ENCODE data around the gene EPN2.
"Not testable (repeated sequence)": the region's sequence is repeated elsewhere in the genome, so short reads cannot be mapped to it uniquely, and the experiment has no call there.

EPN2 gene

GRCh38 chr17:19343256-19343630, 106.1 kb downstream of the EPN2 start:
- in situ Hi-C loops (cut with MboI; ENCODE audit: low sequenced_read_pairs) = no loop called here

GRCh38 chr17:19343671-19344151, 106.5 kb downstream of the EPN2 start:
- in situ Hi-C loops (cut with MboI; ENCODE audit: low sequenced_read_pairs) = no loop called here

- in situ Hi-C loops (cut with MboI; ENCODE audit: low sequenced_read_pairs) = no loop called here
Measured at GRCh38 chr17:19344311-19345066, 107.3 kb downstream of the EPN2 start.

GRCh38 chr17:19345067-19345460, 107.9 kb downstream of the EPN2 start:
- in situ Hi-C loops (cut with MboI; ENCODE audit: low sequenced_read_pairs) = no loop called here

- in situ Hi-C loops (cut with MboI; ENCODE audit: low sequenced_read_pairs) = no loop called here
Measured at GRCh38 chr17:19345486-19346350, 108.6 kb downstream of the EPN2 start.

- in situ Hi-C loops (cut with MboI; ENCODE audit: low sequenced_read_pairs) = no loop called here
Measured at GRCh38 chr17:19346351-19347255, 109.4 kb downstream of the EPN2 start.

GRCh38 chr17:19347323-19348080, 110.3 kb downstream of the EPN2 start:
- in situ Hi-C loops (cut with MboI; ENCODE audit: low sequenced_read_pairs) = no loop called here

- in situ Hi-C loops (cut with MboI; ENCODE audit: low sequenced_read_pairs) = no loop called here
Measured at GRCh38 chr17:19348081-19348650, 111.0 kb downstream of the EPN2 start.

- in situ Hi-C loops (cut with MboI; ENCODE audit: low sequenced_read_pairs) = no loop called here
Measured at GRCh38 chr17:19348806-19349205, 111.6 kb downstream of the EPN2 start.

- in situ Hi-C loops (cut with MboI; ENCODE audit: low sequenced_read_pairs) = not testable (repeated sequence)
Measured at GRCh38 chr17:19353401-19353800, 116.2 kb downstream of the EPN2 start.

GRCh38 chr17:19354748-19355147, 117.6 kb downstream of the EPN2 start:
- in situ Hi-C loops (cut with MboI; ENCODE audit: low sequenced_read_pairs) = no loop called here

GRCh38 chr17:19357351-19357750, 120.2 kb downstream of the EPN2 start:
- in situ Hi-C loops (cut with MboI; ENCODE audit: low sequenced_read_pairs) = no loop called here

- in situ Hi-C loops (cut with MboI; ENCODE audit: low sequenced_read_pairs) = no loop called here
Measured at GRCh38 chr17:19357761-19358160, 120.6 kb downstream of the EPN2 start.

GRCh38 chr17:19359151-19359550, 122.0 kb downstream of the EPN2 start:
- in situ Hi-C loops (cut with MboI; ENCODE audit: low sequenced_read_pairs) = no loop called here

GRCh38 chr17:19359856-19360255, 122.7 kb downstream of the EPN2 start:
- in situ Hi-C loops (cut with MboI; ENCODE audit: low sequenced_read_pairs) = loop anchor here (5.0 kb wide), 1 partner anchor 87 kb away; no protein-coding TSS in a partner anchor

- in situ Hi-C loops (cut with MboI; ENCODE audit: low sequenced_read_pairs) = loop anchor here (5.0 kb wide), 1 partner anchor 87 kb away; no protein-coding TSS in a partner anchor
Measured at GRCh38 chr17:19360772-19361171, 123.6 kb downstream of the EPN2 start.

- in situ Hi-C loops (cut with MboI; ENCODE audit: low sequenced_read_pairs) = loop anchor here (5.0 kb wide), 1 partner anchor 86 kb away; no protein-coding TSS in a partner anchor
Measured at GRCh38 chr17:19361326-19361725, 124.2 kb downstream of the EPN2 start.

- in situ Hi-C loops (cut with MboI; ENCODE audit: low sequenced_read_pairs) = loop anchor here (5.0 kb wide), 1 partner anchor 85 kb away; no protein-coding TSS in a partner anchor
Measured at GRCh38 chr17:19361944-19362276, 124.7 kb downstream of the EPN2 start.

GRCh38 chr17:19362277-19363113, 125.3 kb downstream of the EPN2 start, which contains the start of gene B9D1:
Gene B9D1, minus strand, starts transcription at chr17:19362723. Its CDS starts 154 bp downstream, at chr17:19362569.
- in situ Hi-C loops (cut with MboI; ENCODE audit: low sequenced_read_pairs) = loop anchor here (5.0 kb wide), 1 partner anchor 85 kb away; no protein-coding TSS in a partner anchor

All from HL-60/S4 treated with phorbol 12-myristate 13-acetate at 8.2 ng/mL for 4 days and 3 days (cell line).